Suppressor macrophage (primary cell): ENCODE measurements around the gene LOXL4.
"Not testable (repeated sequence)": the region's sequence is repeated elsewhere in the genome, so short reads cannot be mapped to it uniquely, and the experiment has no call there.

ENCODE experiments used
- DNase-seq, 4 experiments: peaks; one replicate each; pipeline ENCODE4 v3.0.0-alpha.2; 2020 to 2022

Gene LOXL4

DNA sequence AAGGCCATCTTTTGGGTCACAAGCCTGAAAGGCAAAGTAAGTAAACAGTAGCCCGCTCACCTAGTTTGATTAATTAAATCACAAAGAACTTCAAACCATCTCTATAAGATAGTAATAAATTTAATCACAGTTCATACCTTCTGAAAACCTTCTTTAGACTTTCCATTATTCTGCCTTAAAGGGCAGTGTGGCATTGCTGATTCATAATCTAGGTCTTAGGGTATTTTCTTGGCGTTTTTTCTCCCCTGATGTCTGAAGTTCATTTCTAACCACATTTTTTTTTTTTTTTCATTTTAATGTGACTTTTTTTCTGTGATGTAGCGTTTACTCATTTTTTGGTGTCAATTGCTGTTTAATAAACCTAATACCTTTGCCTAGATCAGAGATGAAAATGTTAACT, 27.5 kb downstream of the LOXL4 start:
- DNase-seq = no peak

DNA sequence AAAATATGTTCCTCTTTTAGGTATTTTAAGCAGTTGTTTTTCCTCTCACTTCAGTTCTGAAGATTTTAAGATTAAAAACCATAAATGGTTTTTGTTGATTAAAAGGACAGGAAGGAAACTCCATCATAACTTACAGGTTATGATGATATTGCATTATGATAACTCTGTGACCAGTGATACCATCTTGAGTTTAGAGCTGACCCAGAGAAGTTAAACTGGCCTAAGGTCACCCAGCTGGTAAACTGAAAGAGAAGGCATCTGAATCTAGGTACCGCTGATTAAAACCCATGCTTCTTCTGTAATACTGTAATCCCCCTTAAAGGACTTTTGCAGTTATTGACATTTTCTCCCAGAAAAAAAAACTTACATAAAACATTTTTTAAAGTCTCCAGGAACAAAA, 29.6 kb downstream of the LOXL4 start:
- DNase-seq = no peak

DNA sequence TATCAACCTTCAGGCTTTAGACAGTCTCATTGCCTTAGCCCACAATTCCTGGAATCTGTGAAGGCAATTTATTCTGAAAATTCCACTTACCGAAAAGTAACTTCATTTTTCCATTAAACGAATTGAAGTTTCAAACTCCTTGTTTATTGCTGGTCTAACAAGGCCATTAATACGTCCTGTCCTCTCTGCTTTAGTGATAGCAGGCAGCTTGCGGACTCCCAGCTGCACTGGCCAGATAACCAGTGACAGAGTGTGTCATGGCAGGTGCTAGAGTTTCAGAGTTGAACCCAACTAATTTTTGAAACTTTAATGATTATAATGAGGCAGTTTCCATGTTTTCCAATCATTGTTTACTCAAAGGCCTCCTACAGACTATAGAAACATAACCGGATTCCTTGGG, 31.1 kb downstream of the LOXL4 start:
- no peak for DNase-seq

DNA sequence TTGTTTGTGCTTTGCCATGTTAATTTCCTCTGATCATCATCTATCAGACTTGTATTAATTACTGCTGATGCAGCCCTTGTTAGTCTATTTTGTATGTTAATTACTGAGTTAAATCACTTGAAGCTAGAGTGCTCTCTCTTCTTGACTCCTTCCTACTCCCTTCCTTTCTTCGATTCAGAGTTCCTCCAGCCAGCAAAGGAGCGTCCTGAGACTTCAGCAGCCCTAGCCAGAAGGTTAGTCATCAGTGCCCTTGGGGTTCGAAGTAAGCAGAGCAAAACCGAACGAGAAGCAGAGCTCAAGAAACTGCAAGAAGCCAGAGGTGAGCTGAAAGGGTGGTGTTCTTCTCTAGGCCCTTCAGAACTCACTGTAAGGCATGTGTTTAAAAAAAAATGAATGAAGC, 32.1 kb downstream of the LOXL4 start:
- DNase-seq = no peak

DNA sequence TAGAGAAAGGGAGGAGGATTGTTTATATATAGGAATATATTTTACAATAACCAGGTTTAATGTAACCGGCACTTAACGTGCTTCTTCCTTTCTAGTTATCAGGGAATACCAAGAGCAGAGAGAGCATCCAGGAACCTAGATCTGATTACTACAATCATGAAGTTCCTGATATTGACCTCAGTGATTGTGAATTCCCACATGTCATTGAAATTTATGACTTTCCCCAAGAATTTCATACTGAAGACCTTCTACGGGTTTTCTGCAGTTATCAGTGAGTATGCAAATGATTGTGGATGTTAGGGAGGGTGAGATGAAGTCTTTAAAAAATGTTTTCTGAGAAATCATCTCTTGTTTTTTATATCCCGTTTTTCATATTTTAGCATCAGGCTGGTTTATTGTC, 36.6 kb downstream of the LOXL4 start:
- DNase-seq = no peak

DNA sequence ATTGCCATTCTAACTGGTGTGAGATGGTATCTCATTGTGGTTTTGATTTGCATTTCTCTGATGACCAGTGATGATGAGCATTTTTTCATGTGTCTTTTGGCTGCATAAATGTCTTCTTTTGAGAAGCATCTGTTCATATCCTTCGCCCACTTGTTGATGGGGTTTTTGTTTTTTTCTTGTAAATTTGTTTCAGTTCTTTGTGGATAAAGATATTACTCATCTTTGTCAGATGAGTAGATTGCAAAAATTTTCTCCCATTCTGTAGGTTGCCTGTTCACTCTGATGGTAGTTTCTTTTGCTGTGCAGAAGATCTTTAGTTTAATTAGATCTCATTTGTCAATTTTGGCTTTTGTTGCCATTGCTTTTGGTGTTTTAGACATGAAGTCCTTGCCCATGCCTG, 39.7 kb downstream of the LOXL4 start:
- DNase-seq = not testable (repeated sequence)

DNA sequence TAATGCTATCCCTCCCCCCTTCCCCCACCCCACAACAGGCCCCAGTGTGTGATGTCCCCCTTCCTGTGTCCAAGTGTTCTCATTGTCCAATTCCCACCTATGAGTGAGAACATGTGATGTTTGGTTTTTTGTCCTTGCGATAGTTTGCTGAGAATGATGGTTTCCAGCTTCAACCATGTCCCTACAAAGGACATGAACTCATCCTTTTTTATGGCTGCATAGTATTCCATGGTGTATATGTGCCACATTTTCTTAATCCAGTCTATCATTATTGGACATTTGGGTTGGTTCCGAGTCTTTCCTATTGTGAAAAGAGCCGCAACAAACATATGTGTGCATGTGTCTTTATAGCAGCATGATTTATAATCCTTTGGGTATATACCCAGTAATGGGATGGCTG, 40.3 kb downstream of the LOXL4 start:
- not testable (repeated sequence) for DNase-seq

DNA sequence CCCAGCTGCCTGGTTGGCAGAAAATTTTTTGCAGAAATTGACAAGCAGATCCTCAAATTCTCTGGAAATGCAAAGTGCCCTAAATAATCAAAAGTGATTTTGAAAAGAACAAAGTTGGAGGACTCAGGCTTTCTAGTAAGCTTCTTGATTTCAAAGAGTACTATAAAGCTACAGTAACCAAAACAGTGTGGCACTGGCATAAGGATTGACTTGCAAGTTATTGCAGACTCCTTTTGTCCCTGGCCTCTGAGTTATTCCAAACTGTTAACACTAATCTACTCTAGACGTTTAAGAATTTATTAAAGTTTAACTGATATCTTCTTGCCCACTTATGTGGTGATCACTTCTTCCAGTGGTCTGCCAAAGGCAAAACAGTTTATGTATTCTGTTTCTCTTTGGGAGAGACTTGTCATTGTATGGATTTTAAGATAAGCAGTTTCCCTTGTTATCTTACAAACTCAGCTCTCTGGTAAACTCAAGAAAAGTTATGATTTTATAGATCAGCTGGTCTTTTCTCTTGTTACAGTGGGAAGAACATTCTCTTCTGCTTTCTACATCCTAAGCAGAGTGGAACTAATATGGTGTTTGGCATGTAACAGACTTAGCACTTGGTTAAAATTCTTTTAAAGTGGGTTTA, 41.4 kb downstream of the LOXL4 start:
- no peak for DNase-seq

DNA sequence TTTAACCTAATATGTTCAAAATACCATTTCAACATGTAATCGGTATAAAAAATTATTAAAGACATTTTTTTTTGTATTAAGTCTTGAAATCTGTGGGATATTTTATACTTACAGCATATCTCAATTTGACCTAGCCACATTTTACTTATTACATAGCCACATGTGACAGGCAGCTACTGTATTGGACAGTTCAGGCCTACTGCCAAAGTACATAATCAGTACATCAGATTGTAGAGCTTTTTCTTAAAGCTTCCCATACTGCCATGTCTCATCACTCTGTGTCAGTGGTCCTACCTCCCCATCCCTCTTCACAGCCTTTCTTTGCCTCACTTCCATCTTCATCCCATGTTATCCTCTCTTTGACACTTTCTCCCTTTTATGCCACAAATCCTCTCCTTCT, 43.0 kb downstream of the LOXL4 start:
- DNase-seq = no peak

DNA sequence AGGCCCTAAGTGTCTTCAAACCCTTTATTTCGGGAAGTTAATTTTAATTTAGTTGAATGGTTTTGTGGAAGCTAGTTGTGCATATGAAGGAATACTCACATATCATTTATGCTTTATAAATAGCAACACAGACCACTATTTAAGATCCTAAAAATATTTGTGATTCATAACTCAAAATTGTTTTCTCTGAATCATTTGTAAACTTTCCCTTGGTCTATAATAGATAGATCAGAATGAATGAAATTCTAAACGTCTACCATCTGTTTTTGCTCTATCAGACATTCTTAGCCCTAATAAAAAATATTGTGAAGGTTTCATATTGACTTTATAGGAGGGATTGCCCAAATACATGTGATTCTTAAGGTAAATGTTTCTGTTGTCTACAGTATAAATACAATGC, 43.5 kb downstream of the LOXL4 start:
- DNase-seq = no peak

DNA sequence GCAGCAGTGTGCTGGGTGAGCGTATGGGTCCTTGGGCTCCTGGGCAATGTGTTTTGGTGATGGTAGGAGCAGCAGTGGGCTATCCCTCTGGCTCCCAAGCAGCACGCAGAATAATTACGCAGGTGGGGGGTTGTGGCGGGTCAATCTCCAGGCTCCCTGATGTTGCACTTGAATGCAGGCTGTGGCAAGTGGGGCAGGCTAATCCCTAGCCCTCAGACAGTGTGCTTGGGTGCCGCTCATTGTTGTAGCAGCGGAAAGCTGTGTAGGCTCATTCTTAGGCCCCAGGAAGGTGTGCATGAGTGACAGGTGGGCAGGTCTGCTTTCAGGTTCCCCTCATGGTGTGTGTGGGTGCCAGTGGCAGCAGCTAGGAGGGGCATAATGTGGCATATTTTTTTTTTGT, 44.1 kb downstream of the LOXL4 start:
- no peak for DNase-seq

DNA sequence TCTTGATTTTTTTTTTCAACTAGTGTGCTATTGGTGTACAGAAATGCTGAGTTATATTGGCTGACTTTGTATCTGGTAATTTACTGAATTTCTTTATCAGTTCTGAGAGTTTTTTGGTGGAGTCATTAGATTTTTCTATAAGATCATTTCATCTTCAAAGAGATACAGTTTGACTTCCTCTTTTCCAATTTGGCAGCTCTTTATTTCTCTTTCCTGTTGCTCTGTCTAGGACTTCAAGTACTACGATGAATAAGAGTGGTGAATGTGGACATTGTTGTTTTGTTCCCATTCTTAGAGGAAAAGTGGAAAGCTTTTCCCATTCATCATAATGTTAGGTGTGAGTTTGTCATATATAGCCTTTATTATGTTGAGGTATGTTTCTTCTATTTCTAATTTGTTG, 50.2 kb downstream of the LOXL4 start:
- peak in 2 of 4 experiments; percentile 39 to 42 for DNase-seq

DNA sequence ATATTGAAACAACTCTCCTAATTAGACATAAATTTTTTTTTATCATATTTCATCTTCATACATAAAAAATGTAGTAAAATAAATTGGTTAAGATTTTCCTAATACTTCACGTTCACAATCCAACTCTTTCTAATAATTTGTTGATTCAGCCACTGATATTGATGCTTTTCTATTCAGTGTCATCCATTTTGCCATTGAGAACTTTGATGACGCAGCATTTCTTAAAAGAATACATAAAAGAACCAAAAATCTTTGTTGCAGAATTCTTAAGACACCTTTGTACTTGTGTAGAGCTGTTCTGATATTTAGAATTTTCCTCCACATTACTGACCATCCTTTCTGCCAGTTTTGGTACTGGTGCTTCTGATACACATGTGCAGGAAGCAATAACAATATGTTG, 52.6 kb downstream of the LOXL4 start:
- DNase-seq = no peak

DNA sequence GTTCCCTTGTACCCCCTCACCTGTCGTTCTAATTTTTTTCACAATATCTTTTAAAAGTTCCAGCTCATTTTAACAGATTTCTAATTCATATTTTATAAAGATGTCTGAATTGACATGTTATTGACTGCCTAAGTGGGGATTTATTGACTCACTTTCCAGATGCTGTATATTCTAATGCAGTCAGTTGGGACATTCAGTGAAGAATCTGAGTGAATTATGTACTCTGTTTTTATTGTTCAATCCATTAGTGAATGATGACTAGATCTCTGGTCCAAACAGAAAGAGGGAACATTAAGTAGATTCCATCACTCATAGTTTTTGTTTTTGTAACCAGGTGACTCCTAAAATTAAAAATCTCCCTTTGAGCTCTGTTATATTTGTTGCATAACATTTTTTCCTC, 54.3 kb downstream of the LOXL4 start:
- DNase-seq = no peak

DNA sequence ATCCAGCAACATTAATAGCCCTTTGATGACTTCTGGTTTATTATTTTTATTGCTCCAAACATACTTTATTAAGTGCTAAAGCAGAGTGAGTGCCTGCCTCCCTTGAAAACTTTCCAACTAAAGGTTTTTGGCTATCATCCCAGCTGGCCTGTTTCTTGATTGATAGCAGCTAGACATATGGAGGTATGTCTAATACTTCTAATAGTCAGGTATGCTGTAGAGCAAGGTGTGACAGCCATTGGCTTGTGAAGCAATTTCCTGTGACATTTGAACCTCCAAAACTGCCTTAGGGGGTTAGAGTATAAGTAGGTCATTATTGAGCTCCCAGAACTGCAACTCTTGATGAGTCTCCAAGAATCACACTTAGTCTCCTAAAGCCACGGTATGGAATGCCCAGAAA, 55.8 kb downstream of the LOXL4 start:
- DNase-seq = no peak

DNA sequence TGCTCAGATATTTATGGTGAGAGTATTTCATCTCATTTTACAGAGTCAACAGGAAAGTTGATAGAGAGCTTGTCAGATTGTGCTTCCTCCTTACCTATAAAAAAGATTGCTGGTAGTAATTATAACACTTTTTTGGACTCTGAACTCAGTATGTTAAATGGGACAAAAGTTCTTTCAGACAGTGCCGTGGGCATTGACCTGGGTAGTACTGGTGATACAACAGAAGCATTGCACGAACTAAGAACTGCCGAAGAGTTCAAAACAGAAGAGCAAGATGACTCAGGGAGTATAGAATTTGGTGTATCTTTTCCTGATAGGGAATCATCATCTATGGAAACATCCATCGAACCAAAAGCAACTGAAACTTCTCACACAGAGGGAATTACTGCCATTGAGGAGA, 58.6 kb downstream of the LOXL4 start:
- no peak for DNase-seq

DNA sequence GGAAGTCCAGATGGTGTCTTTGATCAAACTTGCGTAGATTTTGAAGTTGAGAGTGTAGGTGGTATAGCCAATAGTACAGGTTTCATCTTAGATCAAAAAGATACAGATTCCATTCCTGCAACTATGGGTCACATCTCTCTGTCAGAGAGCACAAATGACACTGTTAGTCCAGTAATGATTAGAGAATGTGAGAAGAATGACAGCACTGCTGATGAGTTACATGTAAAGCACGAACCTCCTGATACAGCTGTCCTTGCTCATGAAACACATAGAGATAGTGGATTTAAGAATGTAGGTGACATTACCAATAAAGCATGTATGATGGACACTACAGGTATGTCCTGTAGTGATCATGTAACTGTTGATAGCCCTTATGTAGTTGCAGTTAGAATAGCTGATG, 59.1 kb downstream of the LOXL4 start:
- DNase-seq = no peak

DNA sequence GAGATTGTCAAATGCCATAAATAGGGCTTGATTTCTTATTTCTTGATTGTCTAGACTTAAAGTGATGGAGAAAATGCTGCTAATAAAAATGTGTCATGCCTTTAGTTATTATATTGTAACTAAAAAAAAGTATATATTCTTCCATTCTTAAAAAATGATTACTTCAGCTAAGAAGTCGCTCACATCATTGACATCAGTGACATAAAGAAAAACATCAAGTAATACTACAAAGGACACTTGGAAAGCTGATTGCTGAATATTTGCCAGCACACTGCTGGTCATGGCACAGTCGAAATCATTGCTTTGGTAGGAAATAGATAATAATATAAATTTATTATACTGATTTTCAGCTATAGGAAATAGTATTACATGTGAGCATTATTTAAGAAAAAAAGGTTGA, 62.6 kb downstream of the LOXL4 start:
- no peak for DNase-seq

DNA sequence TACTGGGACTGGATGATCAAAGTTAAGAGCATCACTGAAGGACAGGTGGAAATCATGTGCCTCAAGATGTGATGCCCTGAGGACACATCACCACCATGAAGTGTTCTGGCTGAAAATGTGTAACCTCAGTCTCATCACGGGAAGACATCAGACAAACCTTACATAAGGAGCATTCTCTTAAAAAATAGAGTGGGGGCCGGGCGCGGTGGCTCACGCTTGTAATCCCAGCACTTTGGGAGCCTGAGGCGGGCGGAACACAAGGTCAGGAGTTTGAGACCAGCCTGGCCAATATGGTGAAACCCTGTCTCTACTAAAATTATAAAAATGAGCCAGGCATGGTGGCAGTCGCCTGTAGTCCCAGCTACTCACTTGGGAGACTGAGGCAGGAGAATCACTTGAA, 65.6 kb downstream of the LOXL4 start:
- DNase-seq = no peak

DNA sequence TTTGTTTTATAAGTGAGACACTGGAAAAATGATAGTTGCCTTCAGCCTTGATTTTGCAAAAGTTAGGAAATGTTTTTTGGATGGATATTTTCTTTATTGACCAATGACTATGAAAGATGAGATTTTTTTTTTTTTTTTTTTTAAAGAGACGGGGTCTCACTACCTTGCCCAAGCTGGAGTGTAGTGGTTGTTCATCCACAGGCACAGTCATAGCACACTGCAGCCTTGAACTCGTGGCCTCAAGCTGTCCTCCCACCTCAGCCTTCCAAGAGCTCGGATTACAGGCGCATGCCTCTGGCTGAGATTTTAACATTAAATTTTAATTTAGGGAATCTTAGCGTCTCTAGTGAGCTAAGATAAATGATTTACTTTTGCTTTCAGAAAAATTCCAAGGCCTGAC, 66.2 kb downstream of the LOXL4 start:
- no peak for DNase-seq
